ENCODE data around the gene POU2AF2.

POU2AF2 gene

DNA sequence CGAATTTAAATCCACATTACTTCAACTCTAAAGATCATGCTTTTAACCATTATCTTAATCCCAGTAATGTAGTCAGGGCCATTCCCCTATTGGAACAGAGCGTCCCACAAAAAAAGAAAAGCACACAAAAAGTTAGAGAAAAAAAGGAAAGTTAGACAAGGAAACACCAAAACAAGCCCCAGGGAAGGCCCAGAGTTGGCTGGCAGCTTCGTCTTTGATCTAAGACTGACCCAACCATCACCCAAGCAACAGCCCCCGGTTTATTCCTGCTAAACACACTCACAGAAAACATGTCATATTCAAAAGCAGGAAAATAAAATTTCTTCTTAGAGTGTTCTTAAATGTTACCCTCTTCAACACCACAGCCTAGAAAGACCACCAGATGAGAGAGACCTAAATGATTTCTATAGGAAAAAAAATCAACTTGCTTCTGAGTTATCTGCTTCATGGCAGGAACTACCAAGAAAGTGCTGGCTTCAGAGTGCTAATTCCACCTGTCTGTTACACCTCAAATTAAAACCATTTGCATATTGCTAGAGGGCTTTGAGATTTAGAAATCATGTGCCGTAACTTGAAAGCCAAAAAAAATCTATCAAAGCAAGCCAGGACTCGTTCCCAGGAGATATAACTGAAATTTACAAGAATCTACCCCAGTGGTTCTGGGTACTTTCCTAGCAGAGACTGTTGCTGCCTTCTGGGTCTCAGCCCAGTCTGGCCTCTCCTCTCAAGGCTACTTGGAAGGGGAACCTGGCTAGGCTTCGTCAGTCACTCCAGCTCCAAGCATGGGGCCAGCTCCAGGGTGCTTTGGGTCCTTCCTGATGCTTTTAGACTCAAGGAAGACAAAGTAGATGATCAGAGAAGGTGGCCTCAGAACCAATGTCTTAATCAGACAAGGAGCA is 84.0 kb downstream of the POU2AF2 start:
- TF ChIP-seq FOXA1 (IDR thresholded peaks at IDR 0.05), result no peak
- no peak for TF ChIP-seq TARDBP (IDR thresholded peaks at IDR 0.05)
- TF ChIP-seq ELF4 (IDR thresholded peaks at IDR 0.05), result no peak
- no peak for TF ChIP-seq NFRKB (IDR thresholded peaks at IDR 0.05)
- no peak for TF ChIP-seq ZNF384 (IDR thresholded peaks at IDR 0.05)
- TF ChIP-seq L3MBTL2 (conservative IDR thresholded peaks at IDR 0.05), result no peak
- no peak for TF ChIP-seq SP1 (IDR thresholded peaks at IDR 0.05)
- TF ChIP-seq LEF1 (IDR thresholded peaks at IDR 0.05; ENCODE audit: borderline replicate concordance), result no peak
- ChIA-PET CTCF (no interaction called here), POLR2A (no interaction called here)
- no peak for DNase-seq (ENCODE audit: extremely low spot score)

GRCh38 chr11:111330234-111330893 is 84.8 kb downstream of the POU2AF2 start:
- POLR2A ChIA-PET, result no interaction called here
- TF ChIP-seq TARDBP (IDR thresholded peaks at IDR 0.05) (no peak), PKNOX1 (IDR thresholded peaks at IDR 0.05) (no peak), SP1 (IDR thresholded peaks at IDR 0.05) (no peak), ARNT (IDR thresholded peaks at IDR 0.05) (no peak), FOXK2 (IDR thresholded peaks at IDR 0.05) (no peak), SUZ12 (IDR thresholded peaks at IDR 0.05) (no peak), CTBP1 (IDR thresholded peaks at IDR 0.05; ENCODE audit: borderline replicate concordance) (no peak), ELF4 (IDR thresholded peaks at IDR 0.05) (no peak), L3MBTL2 (conservative IDR thresholded peaks at IDR 0.05) (no peak), FOXM1 (IDR thresholded peaks at IDR 0.05; ENCODE audit: borderline replicate concordance) (no peak), BHLHE40 (IDR thresholded peaks at IDR 0.05; ENCODE audit: borderline replicate concordance) (no peak)
- CTCF ChIA-PET, result no interaction called here
- no peak for DNase-seq (ENCODE audit: extremely low spot score)

GRCh38 chr11:111331711-111332479 is 86.4 kb downstream of the POU2AF2 start:
- CTCF ChIA-PET, result no interaction called here

GRCh38 chr11:111334532-111335502 is 89.3 kb downstream of the POU2AF2 start:
- POLR2A ChIA-PET, result no interaction called here
- CTCF ChIA-PET, result no interaction called here
- DNase-seq (ENCODE audit: extremely low spot score), result no peak
- TF ChIP-seq L3MBTL2 (conservative IDR thresholded peaks at IDR 0.05) (no peak), FOXK2 (IDR thresholded peaks at IDR 0.05) (no peak)

More at GRCh38 chr11:111331711-111332479, 86.4 kb downstream of the POU2AF2 start:
- POLR2A ChIA-PET, result no interaction called here
- DNase-seq (ENCODE audit: extremely low spot score), result no peak
- TF ChIP-seq ELF4 (IDR thresholded peaks at IDR 0.05) (no peak), FOXM1 (IDR thresholded peaks at IDR 0.05; ENCODE audit: borderline replicate concordance) (no peak), TARDBP (IDR thresholded peaks at IDR 0.05) (no peak), LEF1 (IDR thresholded peaks at IDR 0.05; ENCODE audit: borderline replicate concordance) (no peak), L3MBTL2 (conservative IDR thresholded peaks at IDR 0.05) (no peak), SP1 (IDR thresholded peaks at IDR 0.05) (no peak), FOXA1 (IDR thresholded peaks at IDR 0.05) (no peak), PKNOX1 (IDR thresholded peaks at IDR 0.05) (no peak), ZNF384 (IDR thresholded peaks at IDR 0.05) (no peak), CTBP1 (IDR thresholded peaks at IDR 0.05; ENCODE audit: borderline replicate concordance) (no peak)

GRCh38 chr11:111335549-111335948 is 90.0 kb downstream of the POU2AF2 start:
- TF ChIP-seq FOXK2 (IDR thresholded peaks at IDR 0.05) (no peak), PKNOX1 (IDR thresholded peaks at IDR 0.05) (no peak), BHLHE40 (IDR thresholded peaks at IDR 0.05; ENCODE audit: borderline replicate concordance) (no peak), FOXA1 (IDR thresholded peaks at IDR 0.05) (no peak), TARDBP (IDR thresholded peaks at IDR 0.05) (no peak), SP1 (IDR thresholded peaks at IDR 0.05) (no peak), L3MBTL2 (conservative IDR thresholded peaks at IDR 0.05) (no peak), ELF4 (IDR thresholded peaks at IDR 0.05) (no peak), HDGF (IDR thresholded peaks at IDR 0.05; ENCODE audit: borderline replicate concordance) (no peak), ARNT (IDR thresholded peaks at IDR 0.05) (no peak), LEF1 (IDR thresholded peaks at IDR 0.05; ENCODE audit: borderline replicate concordance) (no peak)
- no peak for DNase-seq (ENCODE audit: extremely low spot score)
- ChIA-PET CTCF (no interaction called here), POLR2A (no interaction called here)
